ENCODE results near the gene COG4.
"Not testable (repeated sequence)": the region's sequence is repeated elsewhere in the genome, so short reads cannot be mapped to it uniquely, and the experiment has no call there.

The COG4 gene

GRCh38 chr16:70544548-70544947 lies 21.2 kb upstream of the COG4 start:
- Histone ChIP-seq H2BK5ac (ENCODE audit: low read depth, low read length, poor library complexity) (peak overlapping the region; percentile 13), H2AK5ac (ENCODE audit: low read length) (no peak overlapping the region), H2BK120ac (ENCODE audit: insufficient read depth, low read length, poor library complexity) (no peak overlapping the region), H3K9ac (ENCODE audit: low read length) (no peak overlapping the region), H3K4me1 (ENCODE audit: control insufficient read depth in 1 of 2, insufficient read depth in 2 of 2, low read length in 2 of 2) (no peaks in the 10 kb centered on the region), H3K27me3 (ENCODE audit: insufficient read depth, low read length) (no peaks in the 10 kb centered on the region), H3K36me3 (ENCODE audit: control insufficient read depth in 1 of 2, insufficient read depth in 2 of 2, low read length in 2 of 2) (peaks cover 45 to 66% of the 10 kb centered on the region in 2 experiments), H3K27ac (ENCODE audit: low read depth, low read length) (no peak overlapping the region), H2AFZ (ENCODE audit: insufficient read depth, low read length, poor library complexity) (no peak overlapping the region), H3K23ac (ENCODE audit: low read length) (no peak overlapping the region), H4K12ac (ENCODE audit: low read depth, low read length) (no peak overlapping the region), H3K9me3 (ENCODE audit: insufficient read depth, low read depth, low read length) (no peaks in the 10 kb centered on the region), H3K4me2 (ENCODE audit: low read length) (no peak overlapping the region), H2BK12ac (ENCODE audit: low read length) (no peak overlapping the region), H3K14ac (ENCODE audit: low read length) (no peak overlapping the region), H3K79me1 (ENCODE audit: low read length) (no peaks in the 10 kb centered on the region), H3K79me2 (ENCODE audit: control insufficient read depth, insufficient read depth, low read length, poor library complexity) (no peaks in the 10 kb centered on the region), H3K4ac (ENCODE audit: low read depth, low read length) (no peak overlapping the region), H4K91ac (ENCODE audit: low read depth, low read length) (no peak overlapping the region), H3K18ac (ENCODE audit: low read length) (peak overlapping the region; percentile 53), H4K8ac (ENCODE audit: low read depth, low read length) (no peak overlapping the region), H3K4me3 (ENCODE audit: low read depth, low read length) (no peak overlapping the region)
- no CpG with 5 or more reads among the region's 1 CpG for WGBS (ENCODE audit: extremely low coverage, insufficient coverage, insufficient read length)
- no peak for DNase-seq

- Histone ChIP-seq H3K79me1 (ENCODE audit: low read length) (no peaks in the 10 kb centered on the region), H3K4me2 (ENCODE audit: low read length) (no peak overlapping the region), H3K14ac (ENCODE audit: low read length) (no peak overlapping the region), H2AK5ac (ENCODE audit: low read length) (no peak overlapping the region), H2AFZ (ENCODE audit: insufficient read depth, low read length, poor library complexity) (no peak overlapping the region), H3K4me3 (ENCODE audit: low read depth, low read length) (no peak overlapping the region), H3K9me3 (ENCODE audit: insufficient read depth, low read depth, low read length) (no peaks in the 10 kb centered on the region), H4K12ac (ENCODE audit: low read depth, low read length) (no peak overlapping the region), H3K27me3 (ENCODE audit: insufficient read depth, low read length) (no peaks in the 10 kb centered on the region), H2BK5ac (ENCODE audit: low read depth, low read length, poor library complexity) (no peak overlapping the region), H3K23ac (ENCODE audit: low read length) (no peak overlapping the region), H3K4me1 (ENCODE audit: control insufficient read depth in 1 of 2, insufficient read depth in 2 of 2, low read length in 2 of 2) (no peaks in the 10 kb centered on the region), H3K4ac (ENCODE audit: low read depth, low read length) (no peak overlapping the region), H4K8ac (ENCODE audit: low read depth, low read length) (no peak overlapping the region), H3K9ac (ENCODE audit: low read length) (no peak overlapping the region), H3K18ac (ENCODE audit: low read length) (no peak overlapping the region), H2BK120ac (ENCODE audit: insufficient read depth, low read length, poor library complexity) (no peak overlapping the region), H3K36me3 (ENCODE audit: control insufficient read depth in 1 of 2, insufficient read depth in 2 of 2, low read length in 2 of 2) (peaks cover 47 to 69% of the 10 kb centered on the region in 2 experiments), H3K27ac (ENCODE audit: low read depth, low read length) (no peak overlapping the region), H4K91ac (ENCODE audit: low read depth, low read length) (no peak overlapping the region), H3K79me2 (ENCODE audit: control insufficient read depth, insufficient read depth, low read length, poor library complexity) (no peaks in the 10 kb centered on the region), H2BK12ac (ENCODE audit: low read length) (no peak overlapping the region)
- WGBS (ENCODE audit: extremely low coverage, insufficient coverage, insufficient read length), result no CpG with 5 or more reads among the region's 3 CpGs
- DNase-seq, result no peak
Observed at GRCh38 chr16:70540994-70541393, 17.6 kb upstream of the COG4 start.

- Histone ChIP-seq H4K91ac (ENCODE audit: low read depth, low read length) (no peak overlapping the region), H4K12ac (ENCODE audit: low read depth, low read length) (no peak overlapping the region), H3K27me3 (ENCODE audit: insufficient read depth, low read length) (no peaks in the 10 kb centered on the region), H3K9me3 (ENCODE audit: insufficient read depth, low read depth, low read length) (no peaks in the 10 kb centered on the region), H3K4me3 (ENCODE audit: low read depth, low read length) (no peak overlapping the region), H3K14ac (ENCODE audit: low read length) (no peak overlapping the region), H3K36me3 (ENCODE audit: control insufficient read depth in 1 of 2, insufficient read depth in 2 of 2, low read length in 2 of 2) (peaks cover 42 to 67% of the 10 kb centered on the region in 2 experiments), H3K27ac (ENCODE audit: low read depth, low read length) (no peak overlapping the region), H3K79me2 (ENCODE audit: control insufficient read depth, insufficient read depth, low read length, poor library complexity) (no peaks in the 10 kb centered on the region), H3K23ac (ENCODE audit: low read length) (no peak overlapping the region), H3K9ac (ENCODE audit: low read length) (no peak overlapping the region), H4K8ac (ENCODE audit: low read depth, low read length) (no peak overlapping the region), H2BK120ac (ENCODE audit: insufficient read depth, low read length, poor library complexity) (no peak overlapping the region), H2BK12ac (ENCODE audit: low read length) (no peak overlapping the region), H3K4me1 (ENCODE audit: control insufficient read depth in 1 of 2, insufficient read depth in 2 of 2, low read length in 2 of 2) (no peaks in the 10 kb centered on the region), H3K79me1 (ENCODE audit: low read length) (no peaks in the 10 kb centered on the region), H3K4ac (ENCODE audit: low read depth, low read length) (no peak overlapping the region), H2AK5ac (ENCODE audit: low read length) (no peak overlapping the region), H3K18ac (ENCODE audit: low read length) (no peak overlapping the region), H2AFZ (ENCODE audit: insufficient read depth, low read length, poor library complexity) (no peak overlapping the region), H3K4me2 (ENCODE audit: low read length) (no peak overlapping the region), H2BK5ac (ENCODE audit: low read depth, low read length, poor library complexity) (no peak overlapping the region)
- no CpG with 5 or more reads among the region's 2 CpGs for WGBS (ENCODE audit: extremely low coverage, insufficient coverage, insufficient read length)
- no peak for DNase-seq
Observed at GRCh38 chr16:70534971-70535370, 11.6 kb upstream of the COG4 start.

- H3K79me2 ChIP-seq (ENCODE audit: control insufficient read depth, insufficient read depth, low read length, poor library complexity), result peaks cover 14% of the 10 kb centered on the region
- H4K91ac ChIP-seq (ENCODE audit: low read depth, low read length); H3K4me1 ChIP-seq (ENCODE audit: control insufficient read depth in 1 of 2, insufficient read depth in 2 of 2, low read length in 2 of 2): not testable (repeated sequence)
Observed at GRCh38 chr16:70529954-70530353, 6.6 kb upstream of the COG4 start.

More at GRCh38 chr16:70529954-70530353, 6.6 kb upstream of the COG4 start:
- not testable (repeated sequence) for H3K79me1 ChIP-seq (ENCODE audit: low read length); H3K14ac ChIP-seq (ENCODE audit: low read length); H2BK5ac ChIP-seq (ENCODE audit: low read depth, low read length, poor library complexity); H3K27ac ChIP-seq (ENCODE audit: low read depth, low read length); H3K18ac ChIP-seq (ENCODE audit: low read length); H3K27me3 ChIP-seq (ENCODE audit: insufficient read depth, low read length); H3K9ac ChIP-seq (ENCODE audit: low read length); H3K4me2 ChIP-seq (ENCODE audit: low read length); H4K8ac ChIP-seq (ENCODE audit: low read depth, low read length); H2AK5ac ChIP-seq (ENCODE audit: low read length); H3K23ac ChIP-seq (ENCODE audit: low read length); H4K12ac ChIP-seq (ENCODE audit: low read depth, low read length); H3K4me3 ChIP-seq (ENCODE audit: low read depth, low read length); DNase-seq; H2BK120ac ChIP-seq (ENCODE audit: insufficient read depth, low read length, poor library complexity); H3K9me3 ChIP-seq (ENCODE audit: insufficient read depth, low read depth, low read length); H2BK12ac ChIP-seq (ENCODE audit: low read length); H3K4ac ChIP-seq (ENCODE audit: low read depth, low read length); H2AFZ ChIP-seq (ENCODE audit: insufficient read depth, low read length, poor library complexity)
- WGBS (ENCODE audit: extremely low coverage, insufficient coverage, insufficient read length), result no CpG with 5 or more reads among the region's 7 CpGs
- peaks cover 43 to 59% of the 10 kb centered on the region in 2 experiments for H3K36me3 ChIP-seq (ENCODE audit: control insufficient read depth in 1 of 2, insufficient read depth in 2 of 2, low read length in 2 of 2)
